Measurements from ENCODE around the gene SH3RF2. TPM values are rescaled to one million over a fixed set of nuclear protein-coding genes. Genes with fewer than 3 reads are reported as not detected.
"Not testable (repeated sequence)": the region's sequence is repeated elsewhere in the genome, so short reads cannot be mapped to it uniquely, and the experiment has no call there.

Gene SH3RF2
- total RNA-seq, 4 donors from 2014 or later: 19.2 to 97.1 (median 39.1) TPM

GRCh38 chr5:146098047-146098446 is 161.7 kb downstream of the SH3RF2 start:
- Histone ChIP-seq H3K27me3 (no peaks in the 10 kb centered on the region), H3K4me1 (peaks cover 0 to 3% of the 10 kb centered on the region in 2 donors), H3K27ac (no peak overlapping the region), H3K9me3 (no peaks in the 10 kb centered on the region), H3K36me3 (no peaks in the 10 kb centered on the region), H3K4me3 (no peak overlapping the region)
- in situ Hi-C loops (cut with MboI; ENCODE audit: low sequenced_read_pairs in 4 of 4) (no loop called here), intact Hi-C loops (cut with DNase I; ENCODE audit: low total_unique reads) (no loop called here)
- DNase-seq (no peak), ATAC-seq (no peak)
- TF ChIP-seq, protein P1, sequence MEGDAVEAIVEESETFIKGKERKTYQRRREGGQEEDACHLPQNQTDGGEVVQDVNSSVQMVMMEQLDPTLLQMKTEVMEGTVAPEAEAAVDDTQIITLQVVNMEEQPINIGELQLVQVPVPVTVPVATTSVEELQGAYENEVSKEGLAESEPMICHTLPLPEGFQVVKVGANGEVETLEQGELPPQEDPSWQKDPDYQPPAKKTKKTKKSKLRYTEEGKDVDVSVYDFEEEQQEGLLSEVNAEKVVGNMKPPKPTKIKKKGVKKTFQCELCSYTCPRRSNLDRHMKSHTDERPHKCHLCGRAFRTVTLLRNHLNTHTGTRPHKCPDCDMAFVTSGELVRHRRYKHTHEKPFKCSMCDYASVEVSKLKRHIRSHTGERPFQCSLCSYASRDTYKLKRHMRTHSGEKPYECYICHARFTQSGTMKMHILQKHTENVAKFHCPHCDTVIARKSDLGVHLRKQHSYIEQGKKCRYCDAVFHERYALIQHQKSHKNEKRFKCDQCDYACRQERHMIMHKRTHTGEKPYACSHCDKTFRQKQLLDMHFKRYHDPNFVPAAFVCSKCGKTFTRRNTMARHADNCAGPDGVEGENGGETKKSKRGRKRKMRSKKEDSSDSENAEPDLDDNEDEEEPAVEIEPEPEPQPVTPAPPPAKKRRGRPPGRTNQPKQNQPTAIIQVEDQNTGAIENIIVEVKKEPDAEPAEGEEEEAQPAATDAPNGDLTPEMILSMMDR (IDR thresholded peaks at IDR 0.05 in 4 of 5, conservative IDR thresholded peaks at IDR 0.05 in 1 of 5): no peak
- TF ChIP-seq POLR2A (IDR thresholded peaks at IDR 0.05): no peak

GRCh38 chr5:146101646-146102045 is 165.3 kb downstream of the SH3RF2 start:
- TF ChIP-seq POLR2A (IDR thresholded peaks at IDR 0.05): no peak
- TF ChIP-seq, protein P1 (IDR thresholded peaks at IDR 0.05 in 4 of 5, conservative IDR thresholded peaks at IDR 0.05 in 1 of 5): no peak
- Histone ChIP-seq H3K9me3 (no peaks in the 10 kb centered on the region), H3K4me3 (no peak overlapping the region), H3K27me3 (no peaks in the 10 kb centered on the region), H3K4me1 (peaks cover 0 to 3% of the 10 kb centered on the region in 2 donors), H3K27ac (no peak overlapping the region), H3K36me3 (no peaks in the 10 kb centered on the region)
- in situ Hi-C loops (cut with MboI; ENCODE audit: low sequenced_read_pairs in 4 of 4) (no loop called here), intact Hi-C loops (cut with DNase I; ENCODE audit: low total_unique reads) (no loop called here)
- ATAC-seq: no peak
- no peak for DNase-seq

- intact Hi-C loops (cut with DNase I; ENCODE audit: low total_unique reads) (no loop called here), in situ Hi-C loops (cut with MboI; ENCODE audit: low sequenced_read_pairs in 4 of 4) (no loop called here)
- Histone ChIP-seq H3K27me3 (no peaks in the 10 kb centered on the region), H3K36me3 (no peaks in the 10 kb centered on the region), H3K4me3 (no peak overlapping the region), H3K27ac (no peak overlapping the region), H3K4me1 (no peaks in the 10 kb centered on the region), H3K9me3 (no peaks in the 10 kb centered on the region)
- no peak for DNase-seq
- ATAC-seq: peak; percentile 67 to 90
- no peak for TF ChIP-seq POLR2A (IDR thresholded peaks at IDR 0.05)
- TF ChIP-seq, protein P1 (IDR thresholded peaks at IDR 0.05 in 4 of 5, conservative IDR thresholded peaks at IDR 0.05 in 1 of 5): no peak
These were observed 167.2 kb downstream of the SH3RF2 start for GRCh38 chr5:146103594-146103993.

GRCh38 chr5:146105477-146105876 is 169.1 kb downstream of the SH3RF2 start, which contains the start of gene PLAC8L1:
PLAC8L1 (minus strand) TSS chr5:146105577; CDS start chr5:146104311, 1,266 bp downstream.
- TF ChIP-seq POLR2A (IDR thresholded peaks at IDR 0.05): no peak
- H3K27me3 ChIP-seq: no peaks in the 10 kb centered on the region
- no peaks in the 10 kb centered on the region for H3K36me3 ChIP-seq
- no peaks in the 10 kb centered on the region for H3K9me3 ChIP-seq
- no peak within 1 kb of the TSS for H3K27ac ChIP-seq
- no peaks in the 10 kb centered on the region for H3K4me1 ChIP-seq
- DNase-seq (no peak), ATAC-seq (no peak)
- in situ Hi-C loops (cut with MboI; ENCODE audit: low sequenced_read_pairs in 4 of 4): no loop called here
- intact Hi-C loops (cut with DNase I; ENCODE audit: low total_unique reads): no loop called here
- H3K4me3 ChIP-seq: no peak within 1 kb of the TSS

DNA sequence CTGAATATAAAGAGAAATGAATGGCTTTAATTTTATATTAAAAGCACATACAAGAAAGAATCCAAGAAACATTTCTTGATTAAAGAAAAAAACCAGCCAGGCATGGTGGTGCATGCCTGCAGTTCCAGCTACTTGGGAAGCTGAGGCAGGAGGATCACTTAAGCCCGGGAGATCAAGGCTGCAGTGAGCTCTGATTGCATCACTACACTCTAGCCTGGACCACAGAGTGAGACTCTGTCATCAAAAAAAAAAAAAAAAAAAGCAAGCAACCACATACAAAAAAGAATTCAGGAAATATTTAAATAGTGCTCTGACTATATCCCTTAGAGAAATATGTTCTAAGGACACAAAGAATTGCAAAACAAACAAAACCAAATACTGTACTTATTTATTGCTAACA is 171.5 kb downstream of the SH3RF2 start:
- ATAC-seq (no peak), DNase-seq (no peak)
- Histone ChIP-seq H3K9me3 (no peaks in the 10 kb centered on the region), H3K4me1 (no peaks in the 10 kb centered on the region), H3K4me3 (no peak overlapping the region), H3K27ac (no peak overlapping the region), H3K27me3 (no peaks in the 10 kb centered on the region), H3K36me3 (peaks cover 0 to 12% of the 10 kb centered on the region in 2 donors)
- no peak for TF ChIP-seq POLR2A (IDR thresholded peaks at IDR 0.05)
- TF ChIP-seq, protein P1 (IDR thresholded peaks at IDR 0.05 in 4 of 5, conservative IDR thresholded peaks at IDR 0.05 in 1 of 5): no peak
- in situ Hi-C loops (cut with MboI; ENCODE audit: low sequenced_read_pairs in 4 of 4) (no loop called here), intact Hi-C loops (cut with DNase I; ENCODE audit: low total_unique reads) (no loop called here)

DNA sequence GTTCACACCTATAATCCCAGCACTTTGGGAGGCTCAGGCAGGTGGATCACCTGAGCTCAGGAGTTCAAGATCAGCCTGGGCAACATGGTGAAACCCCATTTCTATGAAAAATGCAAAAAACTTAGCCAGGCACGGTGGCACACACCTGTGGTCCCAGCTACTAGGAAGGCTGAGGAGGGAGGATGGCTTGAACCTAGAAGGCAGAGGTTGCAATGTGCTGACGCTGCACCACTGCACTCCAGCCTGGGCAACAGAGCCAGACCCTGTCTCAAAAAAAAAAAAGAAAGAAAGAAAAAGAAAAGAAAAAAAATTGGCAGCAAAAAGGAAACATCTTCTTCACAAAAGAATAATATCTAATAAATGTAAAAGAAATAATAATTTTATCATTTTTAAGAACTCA is 172.5 kb downstream of the SH3RF2 start:
- H3K9me3 ChIP-seq; ATAC-seq; H3K27me3 ChIP-seq; intact Hi-C loops (cut with DNase I; ENCODE audit: low total_unique reads); H3K27ac ChIP-seq; DNase-seq; H3K4me3 ChIP-seq; in situ Hi-C loops (cut with MboI; ENCODE audit: low sequenced_read_pairs in 4 of 4); H3K4me1 ChIP-seq: not testable (repeated sequence)
- peaks cover 0 to 22% of the 10 kb centered on the region in 2 donors for H3K36me3 ChIP-seq
